ENCODE data around the gene SUFU.

- TF ChIP-seq, protein P1, sequence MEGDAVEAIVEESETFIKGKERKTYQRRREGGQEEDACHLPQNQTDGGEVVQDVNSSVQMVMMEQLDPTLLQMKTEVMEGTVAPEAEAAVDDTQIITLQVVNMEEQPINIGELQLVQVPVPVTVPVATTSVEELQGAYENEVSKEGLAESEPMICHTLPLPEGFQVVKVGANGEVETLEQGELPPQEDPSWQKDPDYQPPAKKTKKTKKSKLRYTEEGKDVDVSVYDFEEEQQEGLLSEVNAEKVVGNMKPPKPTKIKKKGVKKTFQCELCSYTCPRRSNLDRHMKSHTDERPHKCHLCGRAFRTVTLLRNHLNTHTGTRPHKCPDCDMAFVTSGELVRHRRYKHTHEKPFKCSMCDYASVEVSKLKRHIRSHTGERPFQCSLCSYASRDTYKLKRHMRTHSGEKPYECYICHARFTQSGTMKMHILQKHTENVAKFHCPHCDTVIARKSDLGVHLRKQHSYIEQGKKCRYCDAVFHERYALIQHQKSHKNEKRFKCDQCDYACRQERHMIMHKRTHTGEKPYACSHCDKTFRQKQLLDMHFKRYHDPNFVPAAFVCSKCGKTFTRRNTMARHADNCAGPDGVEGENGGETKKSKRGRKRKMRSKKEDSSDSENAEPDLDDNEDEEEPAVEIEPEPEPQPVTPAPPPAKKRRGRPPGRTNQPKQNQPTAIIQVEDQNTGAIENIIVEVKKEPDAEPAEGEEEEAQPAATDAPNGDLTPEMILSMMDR (IDR thresholded peaks at IDR 0.05; ENCODE audit: low read depth, low read length), result no peak
- TF ChIP-seq EZH2phosphoT487 (IDR thresholded peaks at IDR 0.05; ENCODE audit: low read depth), result no peak
Observed at GRCh38 chr10:102657451-102657850, 153.7 kb downstream of the SUFU start.
